BJ (cell line): ENCODE results near the gene UBE2K. TPM values are rescaled to one million over a fixed set of nuclear protein-coding genes. Genes with fewer than 3 reads are reported as not detected.

Source experiments
- CTCF ChIA-PET: fragments of 350-600 bp; formaldehyde crosslinking; extraction: SDS; loops from one replicate; lab custom pipeline; 2021; ENCODE audit warnings: antibody characterized with exemption, inconsistent platforms; lab: Yijun Ruan, JAX
- POLR2A ChIA-PET: fragments of 300-600 bp; sonication (Branson Sonifier 250); formaldehyde crosslinking; extraction: SDS; loops from one replicate; lab custom pipeline; 2021; ENCODE audit warnings: antibody characterized with exemption; lab: Charles Lee
- DNase-seq: peaks from one replicate; pipeline ENCODE4 v3.0.0-alpha.2; 2011; ENCODE audit warnings: low read depth
- H3K27me3 ChIP-seq: 2 replicates; pipeline ENCODE4 v1.6.0; 2011; ENCODE audit warnings: low read length; ENCODE audit not compliant: control insufficient read depth, insufficient read depth
- H3K36me3 ChIP-seq: 2 replicates; pipeline ENCODE4 v1.5.1; 2011; ENCODE audit warnings: low read length; ENCODE audit not compliant: control insufficient read depth, insufficient read depth
- H3K4me3 ChIP-seq: 2 replicates; pipeline ENCODE4 v1.5.1; 2011; ENCODE audit warnings: low read depth, mild to moderate bottlenecking, control low read depth, low read length
- CTCF ChIP-seq: IDR thresholded peaks from 2 replicates; pipeline ENCODE4 v1.5.1; 2011; ENCODE audit warnings: low read depth, mild to moderate bottlenecking, control low read depth, inconsistent platforms, low read length, moderate library complexity; ENCODE audit not compliant: insufficient read depth
- polyA plus RNA-seq: library from polyadenylated mRNA; depleted of rRNA; stranded (reverse); fragments of >200 nt; gene quantifications from 2 replicates; pipeline ENCODE4 v1.2.3, GENCODE V29; 2011

UBE2K gene
- polyA plus RNA-seq, 1 experiment: 44.1 TPM

DNA sequence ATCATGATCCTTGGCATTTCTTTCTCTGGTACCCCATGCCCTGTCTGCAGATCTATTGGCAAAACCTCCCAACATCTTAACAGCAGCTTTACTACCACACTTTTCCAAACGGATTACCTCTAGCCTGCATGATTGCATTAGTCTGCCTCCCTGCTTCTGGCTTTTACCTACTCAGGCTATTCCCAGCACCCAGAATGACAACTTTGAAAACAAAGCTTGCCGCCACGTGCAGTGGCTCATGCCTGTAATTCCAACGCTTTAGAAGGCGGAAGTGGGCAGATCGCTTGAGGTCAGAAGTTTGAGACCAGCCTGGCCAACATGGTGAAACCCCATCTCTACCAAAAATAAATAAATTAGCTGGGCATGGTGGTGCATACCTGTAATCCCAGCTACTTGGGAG lies 60.2 kb downstream of the UBE2K start:
- POLR2A ChIA-PET: no interaction called here
- peaks cover 6% of the 10 kb centered on the region; the same call in 1 of the 2 replicates for H3K36me3 ChIP-seq
- DNase-seq: no peak
- no peak overlapping the region for H3K4me3 ChIP-seq
- H3K27me3 ChIP-seq: no peaks in the 10 kb centered on the region
- CTCF ChIA-PET: interaction anchor here (1.2 kb wide), 1 partner anchor 9 kb away, joined by 3 read pairs; no protein-coding TSS in a partner anchor
- TF ChIP-seq CTCF: no peak

DNA sequence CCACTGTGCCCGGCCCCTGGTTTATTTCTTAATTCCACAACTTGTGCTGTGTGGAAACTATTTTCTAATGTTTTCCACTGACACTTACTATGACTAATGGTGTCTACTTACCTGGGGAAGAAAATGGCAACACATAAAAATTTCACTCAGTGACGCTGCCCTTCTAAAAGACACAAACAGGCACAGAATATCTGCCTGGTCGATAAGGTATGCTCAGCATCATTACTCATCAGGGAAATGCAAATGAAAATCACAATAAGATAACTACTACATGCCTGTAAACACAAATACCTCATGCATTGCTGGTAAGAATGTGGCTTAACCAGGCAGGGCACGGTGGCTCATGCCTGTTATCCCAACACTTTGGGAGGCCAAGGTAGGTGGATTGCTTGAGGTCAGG lies 61.6 kb downstream of the UBE2K start:
- no peak for DNase-seq
- Histone ChIP-seq H3K27me3 (no peaks in the 10 kb centered on the region), H3K4me3 (no peak overlapping the region), H3K36me3 (peaks cover 6% of the 10 kb centered on the region; the same call in 1 of the 2 replicates)
- TF ChIP-seq CTCF: no peak
- POLR2A ChIA-PET: no interaction called here
- CTCF ChIA-PET: no interaction called here

DNA sequence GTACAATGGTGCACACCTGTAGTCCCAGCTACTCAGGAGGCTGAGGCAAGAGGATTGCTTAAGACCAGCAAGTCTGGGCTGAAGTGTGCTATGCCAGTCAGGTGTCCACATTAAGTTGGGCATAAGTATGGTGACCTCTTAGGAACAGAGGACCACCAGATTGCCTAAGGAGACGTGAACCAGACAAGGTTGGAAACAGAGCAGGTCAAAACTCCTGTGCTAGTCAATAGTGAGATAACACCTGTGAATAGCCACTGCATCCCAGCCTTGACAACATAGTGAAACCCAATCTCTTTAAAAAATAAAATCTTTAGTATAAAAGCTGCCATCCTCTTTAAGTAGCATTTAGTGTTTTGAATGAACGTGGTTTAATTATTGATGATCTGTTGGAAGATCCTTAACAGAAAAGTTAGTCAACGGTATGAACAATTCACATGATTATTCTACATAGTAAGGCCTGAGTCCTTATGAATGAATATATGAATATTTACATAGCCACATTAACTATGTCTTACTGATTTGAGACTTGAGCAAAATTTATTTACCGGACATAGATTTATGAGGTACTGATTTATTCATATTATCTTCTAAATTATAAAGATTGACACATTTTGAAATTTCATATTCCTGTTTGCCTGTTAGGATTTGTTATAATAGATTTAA lies 63.2 kb downstream of the UBE2K start:
- Histone ChIP-seq H3K27me3 (no peaks in the 10 kb centered on the region), H3K36me3 (peaks cover 9% of the 10 kb centered on the region), H3K4me3 (no peak overlapping the region)
- no peak for TF ChIP-seq CTCF
- ChIA-PET POLR2A (no interaction called here), CTCF (interaction anchor here (0.7 kb wide), 1 partner anchor 63 kb away, joined by 3 read pairs; the partner anchor contains the start of gene UBE2K)
- DNase-seq: no peak

DNA sequence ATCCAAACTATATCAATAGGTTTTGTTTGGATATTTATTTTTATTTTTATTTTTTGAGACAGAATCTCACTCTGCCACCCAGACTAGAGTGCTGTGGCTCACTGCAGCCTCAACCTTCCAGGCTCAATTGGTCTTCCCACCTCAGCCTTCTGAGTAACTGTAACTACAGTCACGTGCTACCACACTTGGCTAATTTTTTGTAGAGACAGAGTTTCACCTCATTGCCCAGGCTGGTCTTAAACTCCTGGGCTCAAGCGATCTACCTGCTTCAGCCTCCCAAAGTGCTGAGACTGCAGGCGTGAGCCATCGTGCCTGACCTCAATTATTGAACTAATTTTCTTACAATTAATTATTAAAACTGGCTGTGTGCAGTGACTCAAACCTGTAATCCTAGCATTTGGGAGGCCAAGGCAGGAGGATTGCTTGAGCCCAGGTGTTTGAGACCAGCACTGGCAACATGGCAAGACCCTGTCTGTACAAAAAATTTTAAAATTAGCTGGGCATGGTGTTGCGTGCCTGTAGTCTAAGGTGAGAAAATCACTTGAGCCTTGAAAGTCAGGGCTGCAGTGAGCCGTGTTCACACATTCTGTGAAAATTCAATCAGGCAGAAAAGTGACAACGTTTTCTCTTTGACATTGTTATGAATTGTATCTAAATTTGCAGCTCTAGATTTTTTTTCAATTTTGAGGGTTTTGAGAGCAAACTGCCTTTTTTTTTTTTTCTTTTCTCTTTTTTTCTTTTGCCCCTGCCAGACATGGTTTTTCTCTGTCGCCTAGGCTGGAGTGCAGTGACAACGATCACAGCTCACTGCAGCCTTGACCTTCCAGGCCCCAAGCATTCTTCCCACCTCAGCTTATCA lies 66.0 kb downstream of the UBE2K start:
- POLR2A ChIA-PET: no interaction called here

More for the DNA sequence above, 66.0 kb downstream of the UBE2K start:
- Histone ChIP-seq H3K4me3 (no peak overlapping the region), H3K27me3 (no peaks in the 10 kb centered on the region), H3K36me3 (peaks cover 9% of the 10 kb centered on the region)
- TF ChIP-seq CTCF: no peak
- CTCF ChIA-PET: no interaction called here
- DNase-seq: no peak
